Measurements from ENCODE around the gene MAPK4.
"Not testable (repeated sequence)": the region's sequence is repeated elsewhere in the genome, so short reads cannot be mapped to it uniquely, and the experiment has no call there.

MAPK4 gene

GRCh38 chr18:50578030-50578429 is 18.1 kb downstream of the MAPK4 start:
- DNase-seq = no peak

- no peak for DNase-seq
Measured at GRCh38 chr18:50578651-50579050, 18.8 kb downstream of the MAPK4 start.

- DNase-seq = no peak
Measured at GRCh38 chr18:50579061-50579774, 19.3 kb downstream of the MAPK4 start.

GRCh38 chr18:50581517-50581916 is 21.6 kb downstream of the MAPK4 start:
- no peak for DNase-seq

GRCh38 chr18:50582500-50582899 is 22.6 kb downstream of the MAPK4 start:
- no peak for DNase-seq

GRCh38 chr18:50586710-50587109 is 26.8 kb downstream of the MAPK4 start:
- DNase-seq = no peak

- no peak for DNase-seq
Measured at GRCh38 chr18:50590593-50590992, 30.7 kb downstream of the MAPK4 start.

GRCh38 chr18:50594012-50594411 is 34.1 kb downstream of the MAPK4 start:
- DNase-seq = no peak

- DNase-seq = no peak
Measured at GRCh38 chr18:50594942-50595341, 35.1 kb downstream of the MAPK4 start.

GRCh38 chr18:50602466-50602865 is 42.6 kb downstream of the MAPK4 start:
- no peak for DNase-seq

GRCh38 chr18:50606609-50607008 is 46.7 kb downstream of the MAPK4 start:
- no peak for DNase-seq

- DNase-seq = no peak
Measured at GRCh38 chr18:50607378-50607926, 47.6 kb downstream of the MAPK4 start.

- not testable (repeated sequence) for DNase-seq
Measured at GRCh38 chr18:50609171-50609570, 49.3 kb downstream of the MAPK4 start.

GRCh38 chr18:50610349-50610748 is 50.5 kb downstream of the MAPK4 start:
- DNase-seq = no peak

GRCh38 chr18:50611529-50611941 is 51.6 kb downstream of the MAPK4 start:
- no peak for DNase-seq

GRCh38 chr18:50614838-50615237 is 55.0 kb downstream of the MAPK4 start:
- DNase-seq = no peak

- no peak for DNase-seq
Measured at GRCh38 chr18:50616484-50617048, 56.7 kb downstream of the MAPK4 start.

GRCh38 chr18:50619861-50620275 is 60.0 kb downstream of the MAPK4 start:
- DNase-seq = no peak

GRCh38 chr18:50620319-50620718 is 60.4 kb downstream of the MAPK4 start:
- no peak for DNase-seq

GRCh38 chr18:50621366-50621765 is 61.5 kb downstream of the MAPK4 start:
- DNase-seq = no peak

- no peak for DNase-seq
Measured at GRCh38 chr18:50622320-50622719, 62.4 kb downstream of the MAPK4 start.

GRCh38 chr18:50622865-50623393 is 63.0 kb downstream of the MAPK4 start:
- DNase-seq = no peak

GRCh38 chr18:50623694-50624352 is 63.9 kb downstream of the MAPK4 start:
- no peak for DNase-seq

GRCh38 chr18:50624981-50625380 is 65.1 kb downstream of the MAPK4 start:
- DNase-seq = no peak
